DND-41 (cell line): ENCODE data around the gene LBX2.

Experiments used
- CTCF ChIP-seq: IDR thresholded peaks from 2 replicates; pipeline ENCODE4 v1.5.1; 2012; ENCODE audit warnings: borderline replicate concordance, low read length, moderate library complexity, mild to moderate bottlenecking; ENCODE audit not compliant: poor library complexity, severe bottlenecking; ENCODE audit errors: extremely low read depth
- EZH2 ChIP-seq: IDR thresholded peaks from 3 replicates; pipeline ENCODE4 v1.6.1; 2012; ENCODE audit warnings: borderline replicate concordance, low read depth, mild to moderate bottlenecking, moderate library complexity, low read length, inconsistent platforms; ENCODE audit not compliant: severe bottlenecking

- no peak for TF ChIP-seq CTCF
- TF ChIP-seq EZH2, result no peak
These were observed 31.1 kb upstream of the LBX2 start for GRCh38 chr2:74530239-74531187.
